Skeletal muscle satellite cell (primary cell): ENCODE measurements around the gene TTF2.
"Not testable (repeated sequence)": the region's sequence is repeated elsewhere in the genome, so short reads cannot be mapped to it uniquely, and the experiment has no call there.

Experiments used
- H3K27me3 ChIP-seq: 2 replicates; pipeline ENCODE4 v1.7.0; 2013; ENCODE audit warnings: low read length; ENCODE audit not compliant: control insufficient read depth, insufficient read depth
- H3K36me3 ChIP-seq: 2 replicates; pipeline ENCODE4 v1.7.0; 2013; ENCODE audit warnings: mild to moderate bottlenecking, control low read depth, low read length; ENCODE audit not compliant: insufficient read depth
- H3K4me1 ChIP-seq: 2 replicates; pipeline ENCODE4 v1.7.0; 2013; ENCODE audit warnings: low read length; ENCODE audit not compliant: control insufficient read depth, insufficient read depth
- H3K4me2 ChIP-seq: 2 replicates; pipeline ENCODE4 v1.7.0; 2013; ENCODE audit warnings: mild to moderate bottlenecking, low read length
- H3K4me3 ChIP-seq: 2 replicates; pipeline ENCODE4 v1.7.0; 2013; ENCODE audit warnings: low read length
- H3K9ac ChIP-seq: 2 replicates; pipeline ENCODE4 v1.7.0; 2013; ENCODE audit warnings: mild to moderate bottlenecking, low read depth, low read length, moderate library complexity
- H3K9me3 ChIP-seq: replicated peaks from 2 replicates; pipeline ENCODE4 v1.7.0; 2013; ENCODE audit warnings: mild to moderate bottlenecking, control low read depth, low read length
- small RNA-seq: library from RNA; depleted of rRNA; stranded (forward); fragments of <200 nt; gene quantifications from one replicate; pipeline ENCODE3, GENCODE V24; 2012

Gene TTF2

DNA sequence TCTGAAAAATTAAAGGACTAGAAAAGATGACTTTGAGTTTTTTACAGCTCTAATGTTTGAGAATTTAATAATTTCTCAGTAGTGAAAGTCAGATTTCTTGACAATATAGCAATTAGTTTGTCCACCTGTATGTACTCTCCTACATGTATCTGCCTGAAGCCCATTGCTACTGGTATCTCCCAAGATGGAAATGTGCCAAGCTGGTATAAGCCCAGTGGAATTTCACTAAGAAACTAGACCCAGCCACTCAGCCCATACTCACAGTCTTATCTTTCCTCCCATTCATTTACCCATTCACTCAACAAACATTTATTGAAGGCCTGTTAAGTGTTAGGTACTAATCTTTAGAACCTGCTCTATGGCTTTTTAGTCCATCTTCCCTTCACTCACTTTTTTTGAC, 83.0 kb downstream of the TTF2 start:
- no peak overlapping the region for H3K4me3 ChIP-seq
- no peaks in the 10 kb centered on the region for H3K9me3 ChIP-seq
- H3K27me3 ChIP-seq: no peaks in the 10 kb centered on the region
- H3K4me1 ChIP-seq: peaks cover 20% of the 10 kb centered on the region
- H3K4me2 ChIP-seq: no peak overlapping the region
- no peak overlapping the region for H3K9ac ChIP-seq
- H3K36me3 ChIP-seq: no peaks in the 10 kb centered on the region

DNA sequence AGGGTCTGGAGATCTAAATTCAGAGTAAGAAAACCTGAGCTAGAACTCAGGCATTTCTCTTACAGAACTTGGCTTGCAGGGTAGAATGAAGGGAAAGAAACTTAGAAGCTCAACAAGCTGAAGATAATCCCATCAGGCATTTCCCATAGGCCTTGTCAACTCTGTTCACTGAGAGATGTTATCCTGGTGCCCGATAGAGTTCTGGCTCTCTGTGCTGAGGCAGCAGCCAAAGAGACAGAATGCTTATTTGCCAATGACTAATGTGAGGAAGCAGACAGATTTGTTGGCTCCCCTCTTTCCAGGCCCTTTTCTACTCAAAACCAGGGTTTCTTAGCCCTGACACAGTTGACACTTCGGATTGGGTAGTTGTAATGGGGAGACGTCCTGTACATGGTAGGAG, 83.7 kb downstream of the TTF2 start:
- H3K4me2 ChIP-seq: no peak overlapping the region
- peaks cover 21% of the 10 kb centered on the region for H3K4me1 ChIP-seq
- no peak overlapping the region for H3K4me3 ChIP-seq
- H3K9me3 ChIP-seq: no peaks in the 10 kb centered on the region
- H3K9ac ChIP-seq: no peak overlapping the region
- H3K27me3 ChIP-seq: no peaks in the 10 kb centered on the region
- H3K36me3 ChIP-seq: no peaks in the 10 kb centered on the region

DNA sequence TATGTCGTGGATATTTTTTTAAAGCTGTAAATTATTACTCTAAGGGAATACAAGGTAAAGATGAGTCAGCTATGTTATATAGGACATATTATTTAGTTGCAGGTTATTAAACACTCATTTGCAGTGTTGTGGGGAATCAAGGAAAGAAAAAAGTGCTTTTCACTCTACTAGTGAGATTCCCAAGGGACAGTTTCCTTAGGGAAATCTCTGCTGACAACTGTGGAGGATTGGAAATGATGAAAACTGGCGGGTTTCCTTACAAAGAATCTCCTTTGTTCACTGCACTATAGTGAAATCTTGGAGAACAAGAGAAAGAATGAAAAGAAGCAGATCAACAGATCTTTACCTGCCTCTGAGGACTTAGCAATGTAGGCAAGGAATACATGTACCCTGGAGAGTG, 85.9 kb downstream of the TTF2 start:
- Histone ChIP-seq H3K27me3 (no peaks in the 10 kb centered on the region), H3K4me1 (peaks cover 21% of the 10 kb centered on the region), H3K4me3 (no peak overlapping the region)

DNA sequence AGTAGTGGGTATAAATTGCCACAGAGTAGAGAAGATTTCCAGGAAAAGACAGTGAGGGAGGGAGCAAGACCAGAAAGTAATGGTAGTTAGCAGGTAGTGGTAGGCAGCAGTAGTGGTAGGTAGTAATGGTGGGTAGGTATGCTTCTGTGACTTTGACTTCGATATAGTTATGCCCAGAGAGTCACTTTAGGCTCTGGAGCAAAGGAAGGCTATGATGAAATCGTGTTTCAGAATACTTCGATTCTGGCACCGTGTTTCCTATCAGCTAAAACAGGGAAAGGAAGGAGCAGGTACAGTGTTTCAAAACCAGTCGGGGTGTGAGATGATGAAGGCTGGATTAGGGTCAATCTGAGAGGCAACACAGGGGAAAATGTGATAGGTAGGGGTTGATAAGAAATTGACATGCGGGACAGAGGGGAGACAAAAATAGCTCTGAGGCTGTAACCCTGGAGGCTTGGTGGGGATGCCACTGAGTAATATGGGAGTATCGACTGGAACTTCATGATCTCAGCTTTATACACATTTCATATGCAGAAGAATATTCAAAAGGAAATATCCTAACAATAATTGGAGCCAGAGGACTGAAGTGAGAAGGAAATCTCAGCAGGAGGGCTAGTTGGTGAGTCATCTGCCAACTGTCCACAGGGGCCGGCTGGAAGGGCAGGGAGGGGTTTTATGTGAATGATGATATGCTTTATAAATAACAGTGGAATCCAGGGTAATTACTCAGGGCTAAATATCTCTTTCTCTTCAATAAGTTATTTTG, 86.6 kb downstream of the TTF2 start:
- no peaks in the 10 kb centered on the region for H3K9me3 ChIP-seq
- no peak overlapping the region for H3K4me3 ChIP-seq
- H3K4me2 ChIP-seq: peak overlapping the region; percentile 61
- no peaks in the 10 kb centered on the region for H3K27me3 ChIP-seq
- no peak overlapping the region for H3K9ac ChIP-seq
- H3K4me1 ChIP-seq: peaks cover 21% of the 10 kb centered on the region
- no peaks in the 10 kb centered on the region for H3K36me3 ChIP-seq

More for the DNA sequence above, 85.9 kb downstream of the TTF2 start:
- Histone ChIP-seq H3K4me2 (no peak overlapping the region), H3K9ac (no peak overlapping the region), H3K36me3 (no peaks in the 10 kb centered on the region), H3K9me3 (no peaks in the 10 kb centered on the region)

- Histone ChIP-seq H3K4me3 (peak overlapping the region; percentile 26), H3K4me1 (peaks cover 21% of the 10 kb centered on the region), H3K27me3 (no peaks in the 10 kb centered on the region), H3K9me3 (no peaks in the 10 kb centered on the region), H3K36me3 (no peaks in the 10 kb centered on the region), H3K9ac (peak overlapping the region; percentile 4), H3K4me2 (peak overlapping the region; percentile 61)
These were observed 87.3 kb downstream of the TTF2 start for GRCh38 chr1:117147341-117147831.

- Histone ChIP-seq H3K9me3 (no peaks in the 10 kb centered on the region), H3K4me1 (peaks cover 21% of the 10 kb centered on the region), H3K27me3 (no peaks in the 10 kb centered on the region), H3K4me2 (no peak overlapping the region), H3K9ac (peak overlapping the region; percentile 4), H3K4me3 (peak overlapping the region; percentile 26), H3K36me3 (no peaks in the 10 kb centered on the region)
These were observed 87.9 kb downstream of the TTF2 start for GRCh38 chr1:117147856-117148588.

DNA sequence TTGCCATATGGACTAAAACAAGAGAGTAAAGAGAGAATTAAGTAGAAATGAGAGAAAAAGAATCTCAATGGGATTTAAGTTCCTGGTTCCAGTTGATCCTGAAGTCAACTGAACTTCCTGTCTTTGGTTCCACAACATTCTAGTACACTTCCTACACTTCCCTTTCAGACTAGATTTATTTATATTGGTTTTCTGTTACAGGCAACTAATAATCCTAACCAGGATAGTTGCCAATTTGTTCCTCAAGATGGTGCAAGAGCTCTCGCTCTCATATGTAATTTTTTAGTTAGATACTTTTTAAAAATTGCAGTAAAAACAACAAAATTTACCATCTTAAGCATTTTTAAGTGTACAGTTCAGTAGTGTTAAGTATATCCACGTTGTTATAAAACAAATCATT, 90.2 kb downstream of the TTF2 start:
- H3K4me2 ChIP-seq: no peak overlapping the region
- no peak overlapping the region for H3K4me3 ChIP-seq
- no peaks in the 10 kb centered on the region for H3K9me3 ChIP-seq
- no peaks in the 10 kb centered on the region for H3K27me3 ChIP-seq
- peaks cover 21% of the 10 kb centered on the region for H3K4me1 ChIP-seq
- H3K36me3 ChIP-seq: no peaks in the 10 kb centered on the region
- no peak overlapping the region for H3K9ac ChIP-seq

GRCh38 chr1:117151305-117151704, 91.2 kb downstream of the TTF2 start:
- H3K9me3 ChIP-seq, H3K36me3 ChIP-seq, H3K4me2 ChIP-seq, H3K4me3 ChIP-seq, H3K9ac ChIP-seq, H3K27me3 ChIP-seq: not testable (repeated sequence)
- peaks cover 18% of the 10 kb centered on the region for H3K4me1 ChIP-seq

Small RNA genes lying within 50 kb of the gene (small RNA-seq; reads per million reads assigned to genes)
- gene MIR942: 12.1 reads per million, percentile 92 among the genes with 10 or more reads in this experiment
